Neuronal stem cell (in vitro differentiated cells): Measurements from ENCODE around the gene RNH1.

Source experiments
- DNase-seq: peaks from one replicate; pipeline ENCODE4 v3.0.0-alpha.2; 2013; ENCODE audit warnings: low spot score
- H2AFZ ChIP-seq: one replicate; pipeline ENCODE4 v1.6.1; 2013; ENCODE audit warnings: mild to moderate bottlenecking, low read length, inconsistent platforms
- H2AK5ac ChIP-seq: 2 replicates; pipeline ENCODE4 v1.6.1; 2013; ENCODE audit warnings: low read depth, mild to moderate bottlenecking, inconsistent platforms, low read length, moderate library complexity, mixed read lengths
- H2BK120ac ChIP-seq: 2 replicates; pipeline ENCODE4 v1.6.1; 2013; ENCODE audit warnings: low read depth, mild to moderate bottlenecking, inconsistent platforms, low read length, moderate library complexity, mixed read lengths
- H2BK12ac ChIP-seq: one replicate; pipeline ENCODE4 v1.6.1; 2013; ENCODE audit warnings: low read length, inconsistent platforms
- H2BK15ac ChIP-seq: 2 replicates; pipeline ENCODE4 v1.6.1; 2013; ENCODE audit warnings: mild to moderate bottlenecking, low read length, inconsistent platforms, mixed read lengths
- H2BK5ac ChIP-seq: one replicate; pipeline ENCODE4 v1.6.1; 2013; ENCODE audit warnings: inconsistent platforms, mild to moderate bottlenecking, low read length, moderate library complexity
- H3K14ac ChIP-seq: one replicate; pipeline ENCODE4 v1.6.1; 2013; ENCODE audit warnings: low read length, inconsistent platforms
- H3K18ac ChIP-seq: 2 replicates; pipeline ENCODE4 v1.6.1; 2013; ENCODE audit warnings: low read length, inconsistent platforms
- H3K23ac ChIP-seq: 2 replicates; pipeline ENCODE4 v1.6.1; 2013; ENCODE audit warnings: low read depth, mild to moderate bottlenecking, mixed read lengths, low read length, inconsistent platforms; ENCODE audit not compliant: poor library complexity
- H3K27ac ChIP-seq: replicated peaks from 3 replicates; pipeline ENCODE4 v1.5.1; 2013; ENCODE audit warnings: low read length, inconsistent platforms
- H3K27me3 ChIP-seq, 3 experiments: 2 replicates each; pipeline ENCODE4 v1.6.1; 2013; ENCODE audit warnings: low read length in 3 of 3, mild to moderate bottlenecking in 2 of 3, inconsistent platforms in 1 of 3, low read depth in 1 of 3, mixed read lengths in 1 of 3, moderate library complexity in 1 of 3; ENCODE audit not compliant: control insufficient read depth in 3 of 3, insufficient read depth in 3 of 3
- H3K36me3 ChIP-seq, 2 donors: replicated peaks in 1 of 2; 2 replicates each; pipeline ENCODE4 v1.6.1; 2013; ENCODE audit warnings: low read length in 2 of 2; ENCODE audit not compliant: control insufficient read depth in 2 of 2, insufficient read depth in 2 of 2
- H3K4ac ChIP-seq: 2 replicates; pipeline ENCODE4 v1.6.1; 2013; ENCODE audit warnings: inconsistent platforms, mild to moderate bottlenecking, low read length, moderate library complexity
- H3K4me1 ChIP-seq, 2 donors: 1 replicate in 1 of 2; 2 replicates in 1 of 2; pipeline ENCODE4 v1.6.1; 2013; ENCODE audit warnings: low read length in 2 of 2, low read depth in 1 of 2; ENCODE audit not compliant: control insufficient read depth in 2 of 2, insufficient read depth in 1 of 2
- H3K4me2 ChIP-seq: one replicate; pipeline ENCODE4 v1.6.1; 2013; ENCODE audit warnings: mild to moderate bottlenecking, low read length, inconsistent platforms; ENCODE audit not compliant: insufficient read depth, poor library complexity, severe bottlenecking
- H3K4me3 ChIP-seq, 2 donors: 2 replicates each; pipeline ENCODE4 v1.5.1; 2013; ENCODE audit warnings: low read length in 2 of 2, mild to moderate bottlenecking in 2 of 2, inconsistent platforms in 1 of 2, moderate library complexity in 1 of 2
- H3K79me1 ChIP-seq: one replicate; pipeline ENCODE4 v1.6.1; 2013; ENCODE audit warnings: low read depth, mild to moderate bottlenecking, inconsistent platforms, low read length, moderate library complexity
- H3K9ac ChIP-seq: one replicate; pipeline ENCODE4 v1.6.1; 2013; ENCODE audit warnings: mild to moderate bottlenecking, low read depth, low read length, inconsistent platforms; ENCODE audit not compliant: poor library complexity
- H3K9me3 ChIP-seq, 2 donors: replicated peaks in 1 of 2; 2 replicates each; pipeline versions ENCODE3 to v1.6.1; 2013; ENCODE audit warnings: low read length in 2 of 2, mild to moderate bottlenecking in 2 of 2, inconsistent platforms in 1 of 2, low read depth in 1 of 2, mixed read lengths in 1 of 2, moderate library complexity in 1 of 2; ENCODE audit not compliant: control insufficient read depth in 2 of 2, insufficient read depth in 1 of 2
- H4K8ac ChIP-seq: one replicate; pipeline ENCODE4 v1.6.1; 2013; ENCODE audit warnings: low read depth, mild to moderate bottlenecking, inconsistent platforms, low read length, moderate library complexity
- H4K91ac ChIP-seq: one replicate; pipeline ENCODE4 v1.6.1; 2013; ENCODE audit warnings: low read length, low read depth, mild to moderate bottlenecking, inconsistent platforms; ENCODE audit not compliant: poor library complexity
- WGBS, 2 donors: extraction: QIAGEN DNeasy Blood & Tissue Kit; methylation state at CpG; one replicate each; pipeline ENCODE4 v1.1.7; 2013; ENCODE audit warnings: missing lambda C conversion rate in 2 of 2, mixed read lengths in 1 of 2; ENCODE audit not compliant: insufficient read length in 2 of 2, insufficient replicate concordance in 1 of 2; ENCODE audit errors: extremely low coverage in 2 of 2; 5-methylcytosine and 5-hydroxymethylcytosine counted together

RNH1 gene

GRCh38 chr11:537622-538430 lies 30.8 kb upstream of the RNH1 start:
- Histone ChIP-seq H3K23ac (peak overlapping the region; percentile 91), H2AFZ (peak overlapping the region; percentile 85), H2BK5ac (peak overlapping the region; percentile 44), H2AK5ac (peak overlapping the region; percentile 99), H3K79me1 (peaks cover 12% of the 10 kb centered on the region), H4K91ac (no peak overlapping the region), H3K4me1 (peaks cover 18 to 24% of the 10 kb centered on the region in 2 donors), H3K9me3 (peaks cover 0 to 2% of the 10 kb centered on the region in 2 donors), H3K18ac (peak overlapping the region; percentile 98), H3K36me3 (peaks cover 9 to 11% of the 10 kb centered on the region in 2 donors), H3K4ac (peak overlapping the region; percentile 98), H2BK120ac (peak overlapping the region; percentile 87), H3K9ac (peak overlapping the region; percentile 88), H2BK12ac (peak overlapping the region; percentile 58), H4K8ac (peak overlapping the region; percentile 3), H3K27me3 (peaks cover 0 to 27% (median 4%) of the 10 kb centered on the region in 3 experiments), H3K27ac (no peak overlapping the region), H3K4me2 (peak overlapping the region; percentile 86), H3K14ac (peak overlapping the region; percentile 89), H3K4me3 (peak overlapping the region; percentile 20 to 77), H2BK15ac (peak overlapping the region; percentile 100)
- no peak for DNase-seq
- WGBS, 2 donors = no CpG with 5 or more reads among the region's 19 CpGs

GRCh38 chr11:536841-537621 lies 30.0 kb upstream of the RNH1 start, which contains the start of gene LRRC56:
TSS of gene LRRC56 (plus strand) at chr11:537527. CDS start at chr11:540685, 3,158 bp downstream.
- H3K9ac ChIP-seq = peak within 1 kb of the TSS; percentile 88
- H2BK15ac ChIP-seq = peak within 1 kb of the TSS; percentile 100
- peak within 1 kb of the TSS; percentile 86 for H3K4me2 ChIP-seq
- peak within 1 kb of the TSS; percentile 89 for H3K14ac ChIP-seq
- H3K23ac ChIP-seq = peak within 1 kb of the TSS; percentile 97
- no peak within 1 kb of the TSS for H4K91ac ChIP-seq
- H3K4me1 ChIP-seq = peaks cover 18 to 24% of the 10 kb centered on the region in 2 donors
- peak within 1 kb of the TSS; percentile 99 for H3K18ac ChIP-seq
- peak within 1 kb of the TSS; percentile 94 for H2BK12ac ChIP-seq
- peak; percentile 77 for DNase-seq
- H3K36me3 ChIP-seq = peaks cover 15 to 19% of the 10 kb centered on the region in 2 donors
- H3K27me3 ChIP-seq = peaks cover 0 to 27% (median 4%) of the 10 kb centered on the region in 3 experiments
- peak within 1 kb of the TSS; percentile 99 for H2AK5ac ChIP-seq
- peak within 1 kb of the TSS; percentile 98 for H3K4ac ChIP-seq
- H2BK5ac ChIP-seq = peak within 1 kb of the TSS; percentile 44
- H3K9me3 ChIP-seq = peaks cover 0 to 2% of the 10 kb centered on the region in 2 donors
- H2AFZ ChIP-seq = peak within 1 kb of the TSS; percentile 98
- H2BK120ac ChIP-seq = peak within 1 kb of the TSS; percentile 99
- peaks cover 12% of the 10 kb centered on the region for H3K79me1 ChIP-seq
- H3K27ac ChIP-seq = peak within 1 kb of the TSS; percentile 27
- H4K8ac ChIP-seq = peak within 1 kb of the TSS; percentile 96
- no CpG with 5 or more reads among the region's 93 CpGs for WGBS, 2 donors
- peak within 1 kb of the TSS; percentile 76 to 77 for H3K4me3 ChIP-seq

- H2AFZ ChIP-seq = peak within 1 kb of the TSS; percentile 98
- peak within 1 kb of the TSS; percentile 75 for H2BK15ac ChIP-seq
- peak within 1 kb of the TSS; percentile 91 for H2AK5ac ChIP-seq
- H3K14ac ChIP-seq = peak within 1 kb of the TSS; percentile 94
- H2BK120ac ChIP-seq = no peak within 1 kb of the TSS
- H3K23ac ChIP-seq = peak within 1 kb of the TSS; percentile 80
- WGBS, 2 donors = no CpG with 5 or more reads among the region's 97 CpGs
- H3K4me3 ChIP-seq = peak within 1 kb of the TSS; percentile 76 to 95
- peaks cover 0 to 2% of the 10 kb centered on the region in 2 donors for H3K9me3 ChIP-seq
- H4K91ac ChIP-seq = peak within 1 kb of the TSS; percentile 53
- H3K9ac ChIP-seq = peak within 1 kb of the TSS; percentile 91
- H2BK12ac ChIP-seq = peak within 1 kb of the TSS; percentile 58
- H4K8ac ChIP-seq = no peak within 1 kb of the TSS
- peak within 1 kb of the TSS; percentile 9 for H2BK5ac ChIP-seq
- peaks cover 16 to 23% of the 10 kb centered on the region in 2 donors for H3K4me1 ChIP-seq
- H3K4ac ChIP-seq = peak within 1 kb of the TSS; percentile 53
- peaks cover 0 to 27% (median 4%) of the 10 kb centered on the region in 3 experiments for H3K27me3 ChIP-seq
- H3K36me3 ChIP-seq = peaks cover 22 to 31% of the 10 kb centered on the region in 2 donors
- peaks cover 12% of the 10 kb centered on the region for H3K79me1 ChIP-seq
- peak within 1 kb of the TSS; percentile 96 for H3K4me2 ChIP-seq
- DNase-seq = peak; percentile 95
- H3K27ac ChIP-seq = peak within 1 kb of the TSS; percentile 81
- peak within 1 kb of the TSS; percentile 97 for H3K18ac ChIP-seq
These were observed 28.7 kb upstream of the RNH1 start, which contains the start of gene HRAS for GRCh38 chr11:535519-536454. TSS of gene HRAS (minus strand) at chr11:535576.
